Upper lobe of left lung (tissue), 6 donors: ENCODE measurements around the gene CDS2. TPM values are rescaled to one million over a fixed set of nuclear protein-coding genes. Genes with fewer than 3 reads are reported as not detected.

Source experiments
- ATAC-seq, 2 donors: fragments of 200-7000 bp; cut with Tn5 transposase; one replicate each; pipeline ENCODE4 v1.9.1; 2022; ENCODE audit warnings: mild to moderate bottlenecking in 2 of 2, moderate library complexity in 2 of 2; ENCODE audit not compliant: low FRiP score in 2 of 2
- DNase-seq, 2 donors: peaks; one replicate each; pipeline ENCODE4 v3.0.0-alpha.2; 2019 to 2020
- H3K27ac ChIP-seq, 4 donors: fragments of 200-600 bp; sonication (generic); one replicate each; pipeline ENCODE4 v1.5.1; 2016 to 2019
- H3K27me3 ChIP-seq, 4 donors: fragments of 200-600 bp; sonication (generic); one replicate each; pipeline ENCODE4 v1.5.1; 2017 to 2019
- H3K36me3 ChIP-seq, 4 donors: fragments of 200-600 bp; sonication (generic); one replicate each; pipeline ENCODE4 v1.5.1; 2016 to 2019
- H3K4me1 ChIP-seq, 4 donors: fragments of 200-600 bp; sonication (generic); one replicate each; pipeline ENCODE4 v1.5.1; 2018 to 2019
- H3K4me3 ChIP-seq, 4 donors: fragments of 200-600 bp; sonication (generic); one replicate each; pipeline ENCODE4 v1.5.1; 2017 to 2019; ENCODE audit warnings: mild to moderate bottlenecking in 2 of 4, moderate library complexity in 1 of 4
- H3K9me3 ChIP-seq, 4 donors: fragments of 200-600 bp; sonication (generic); one replicate each; pipeline ENCODE4 v1.5.1; 2018 to 2019
- EP300 ChIP-seq, 4 donors: sonication (generic); formaldehyde crosslinking; IDR thresholded peaks; one replicate each; pipeline ENCODE4 v1.5.1; 2017; ENCODE audit warnings: antibody characterized with exemption in 4 of 4, control low read depth in 2 of 4
- POLR2A ChIP-seq, 4 donors: fragments of 450-650 bp; IDR thresholded peaks; one replicate each; pipeline ENCODE4 v1.5.1; 2016 to 2017; ENCODE audit warnings: antibody characterized with exemption in 4 of 4, mild to moderate bottlenecking in 2 of 4
- POLR2AphosphoS5 ChIP-seq, 2 donors: sonication (generic); formaldehyde crosslinking; IDR thresholded peaks; one replicate each; pipeline ENCODE4 v1.5.1; 2017; ENCODE audit warnings: antibody characterized with exemption in 2 of 2
- WGBS, 2 donors: methylation state at CpG; one replicate each; pipeline ENCODE4 v1.1.5; 2017 to 2018; 5-methylcytosine and 5-hydroxymethylcytosine counted together
- total RNA-seq, 6 donors: library from RNA; depleted of rRNA in 4 of 6; stranded (reverse); fragments of >200 nt in 4 of 6; gene quantifications; one replicate each; pipeline versions ENCODE4 v1.1.0 to v1.2.1, GENCODE V29; 2016 to 2021
- TF ChIP-seq, protein P1 (sequence below), 6 experiments: fragments of 450-650 bp in 4 of 6; fragments of 200-600 bp in 2 of 6; sonication (generic) in 2 of 6; IDR thresholded peaks; one replicate each; pipeline ENCODE4 v1.5.1; 2016 to 2019; ENCODE audit warnings: antibody characterized with exemption in 6 of 6
- donor health status: DM: no; HTN: no; CAD: no; lungs with moderate emphysema.
- donor health status: DM: no; HTN: yes; CAD: no; lungs with severe emphysema.

CDS2 gene
- total RNA-seq, 6 donors from 2014 or later: 26.2 to 64.0 (median 40.6) TPM

DNA sequence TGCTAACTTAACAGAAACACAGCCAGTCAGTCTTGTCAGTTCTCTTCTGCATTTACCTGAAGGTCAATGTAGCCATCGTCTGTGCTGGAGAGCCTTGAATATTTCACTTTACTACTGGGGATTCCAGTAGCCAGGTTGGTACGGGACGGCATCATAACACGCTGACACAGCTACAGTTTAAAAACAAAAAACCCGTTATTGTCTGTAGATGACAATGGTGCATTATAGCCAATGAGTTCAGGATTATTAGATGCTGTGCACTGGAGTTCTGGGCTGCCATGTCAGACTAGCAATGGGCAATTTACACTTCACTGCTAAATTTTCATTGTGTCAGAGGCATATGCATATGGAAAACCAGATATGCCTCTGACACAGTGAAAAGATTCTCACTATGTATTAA, 17.5 kb upstream of the CDS2 start:
- no peak for DNase-seq
- ATAC-seq: no peak

DNA sequence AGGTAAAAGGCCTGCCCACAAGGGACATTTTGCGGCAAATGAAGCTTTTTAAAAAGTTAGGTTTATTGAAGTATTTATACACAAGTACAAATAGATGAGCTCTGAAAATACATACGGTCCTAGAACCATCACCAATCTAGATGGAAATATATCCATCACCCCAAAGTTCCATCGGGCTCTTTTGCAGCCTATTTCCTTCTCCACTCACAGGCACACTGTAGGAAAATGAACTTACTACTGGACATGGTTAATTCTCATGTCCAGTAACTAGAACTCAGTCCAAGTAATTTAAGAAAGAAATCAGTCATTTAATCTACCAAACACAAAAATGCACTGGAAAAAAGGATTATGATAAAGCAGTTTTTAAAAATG, 13.2 kb upstream of the CDS2 start:
- Histone ChIP-seq H3K9me3 (no peaks in the 10 kb centered on the region), H3K27ac (peak overlapping the region; percentile 96 to 98 (median 96)), H3K36me3 (peaks cover 7 to 61% (median 29%) of the 10 kb centered on the region in 4 donors), H3K27me3 (no peaks in the 10 kb centered on the region), H3K4me1 (peaks cover 19 to 22% (median 20%) of the 10 kb centered on the region in 4 donors), H3K4me3 (peak overlapping the region; percentile 79 to 91 (median 86))
- DNase-seq (no peak), ATAC-seq (no peak)
- WGBS, 2 donors: 24 to 41% methylated on average over 3 of the region's 3 CpGs
- TF ChIP-seq POLR2AphosphoS5 (IDR thresholded peaks at IDR 0.05): no peak

More for the DNA sequence above, 17.5 kb upstream of the CDS2 start:
- Histone ChIP-seq H3K27ac (no peak overlapping the region), H3K36me3 (peaks cover 7 to 73% (median 48%) of the 10 kb centered on the region in 4 donors), H3K27me3 (no peaks in the 10 kb centered on the region), H3K9me3 (no peaks in the 10 kb centered on the region), H3K4me3 (no peak overlapping the region), H3K4me1 (peaks cover 11 to 14% (median 12%) of the 10 kb centered on the region in 4 donors)
- WGBS, 2 donors: 82 to 89% methylated on average over 5 of the region's 5 CpGs
- TF ChIP-seq POLR2A (IDR thresholded peaks at IDR 0.05) (no peak), POLR2AphosphoS5 (IDR thresholded peaks at IDR 0.05) (no peak), EP300 (IDR thresholded peaks at IDR 0.05) (no peak)
- TF ChIP-seq, protein P1, sequence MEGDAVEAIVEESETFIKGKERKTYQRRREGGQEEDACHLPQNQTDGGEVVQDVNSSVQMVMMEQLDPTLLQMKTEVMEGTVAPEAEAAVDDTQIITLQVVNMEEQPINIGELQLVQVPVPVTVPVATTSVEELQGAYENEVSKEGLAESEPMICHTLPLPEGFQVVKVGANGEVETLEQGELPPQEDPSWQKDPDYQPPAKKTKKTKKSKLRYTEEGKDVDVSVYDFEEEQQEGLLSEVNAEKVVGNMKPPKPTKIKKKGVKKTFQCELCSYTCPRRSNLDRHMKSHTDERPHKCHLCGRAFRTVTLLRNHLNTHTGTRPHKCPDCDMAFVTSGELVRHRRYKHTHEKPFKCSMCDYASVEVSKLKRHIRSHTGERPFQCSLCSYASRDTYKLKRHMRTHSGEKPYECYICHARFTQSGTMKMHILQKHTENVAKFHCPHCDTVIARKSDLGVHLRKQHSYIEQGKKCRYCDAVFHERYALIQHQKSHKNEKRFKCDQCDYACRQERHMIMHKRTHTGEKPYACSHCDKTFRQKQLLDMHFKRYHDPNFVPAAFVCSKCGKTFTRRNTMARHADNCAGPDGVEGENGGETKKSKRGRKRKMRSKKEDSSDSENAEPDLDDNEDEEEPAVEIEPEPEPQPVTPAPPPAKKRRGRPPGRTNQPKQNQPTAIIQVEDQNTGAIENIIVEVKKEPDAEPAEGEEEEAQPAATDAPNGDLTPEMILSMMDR (IDR thresholded peaks at IDR 0.05): no peak

DNA sequence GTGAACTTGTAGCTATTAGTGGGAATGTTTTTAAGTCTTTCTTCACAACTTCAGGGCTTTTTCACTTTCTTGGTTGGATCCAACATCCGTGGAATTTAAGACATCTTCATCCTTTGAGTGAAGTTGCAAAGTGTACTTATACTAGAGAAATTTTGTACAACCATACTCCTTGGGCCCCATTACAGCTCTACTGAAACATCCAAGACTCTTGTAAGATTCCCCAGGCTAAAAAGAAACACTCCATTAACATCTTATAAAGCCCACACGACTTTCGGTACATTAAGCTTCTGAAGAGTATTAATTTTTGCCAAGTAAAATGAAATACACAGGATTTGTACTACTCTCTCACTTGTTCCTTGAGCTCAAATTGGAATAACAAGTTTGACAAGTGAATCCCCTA, 12.4 kb upstream of the CDS2 start:
- Histone ChIP-seq H3K36me3 (peaks cover 7 to 53% (median 22%) of the 10 kb centered on the region in 4 donors), H3K27me3 (no peaks in the 10 kb centered on the region), H3K9me3 (no peaks in the 10 kb centered on the region), H3K4me3 (no peak overlapping the region), H3K27ac (no peak overlapping the region), H3K4me1 (peaks cover 25 to 28% (median 25%) of the 10 kb centered on the region in 4 donors)
- DNase-seq (no peak), ATAC-seq (no peak)
- TF ChIP-seq POLR2AphosphoS5 (IDR thresholded peaks at IDR 0.05): no peak
- TF ChIP-seq EP300 (IDR thresholded peaks at IDR 0.05): no peak
- TF ChIP-seq POLR2A (IDR thresholded peaks at IDR 0.05): no peak
- TF ChIP-seq, protein P1 (IDR thresholded peaks at IDR 0.05): no peak
- 61 to 80% methylated on average over 3 of the region's 3 CpGs for WGBS, 2 donors

DNA sequence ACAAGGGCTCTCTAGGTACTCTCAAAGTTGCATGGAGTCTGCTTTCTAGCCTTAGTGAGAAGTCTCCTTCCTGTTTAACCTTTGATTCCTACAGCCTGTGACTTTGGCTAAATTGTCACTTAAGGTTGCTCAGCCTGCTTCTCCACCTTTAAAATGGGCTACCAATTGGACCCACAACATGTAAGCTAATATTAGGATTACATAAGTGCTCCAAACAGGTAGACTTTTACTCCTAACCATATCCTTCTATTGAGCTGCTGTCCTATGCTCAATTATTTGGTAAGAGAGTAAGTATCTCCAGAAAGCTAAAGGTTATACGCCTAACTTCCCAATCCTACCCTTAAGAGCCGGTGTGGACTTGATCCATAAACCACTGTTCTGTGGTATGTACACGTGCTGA, 9.9 kb upstream of the CDS2 start:
- WGBS, 2 donors: 61 to 73% methylated on average over 3 of the region's 3 CpGs
- TF ChIP-seq POLR2AphosphoS5 (IDR thresholded peaks at IDR 0.05) (no peak), EP300 (IDR thresholded peaks at IDR 0.05) (no peak), POLR2A (IDR thresholded peaks at IDR 0.05) (no peak)
- TF ChIP-seq, protein P1 (IDR thresholded peaks at IDR 0.05): no peak
- Histone ChIP-seq H3K27ac (no peak overlapping the region), H3K4me3 (no peak overlapping the region), H3K36me3 (peaks cover 7 to 35% (median 16%) of the 10 kb centered on the region in 4 donors), H3K4me1 (peaks cover 22 to 31% (median 24%) of the 10 kb centered on the region in 4 donors), H3K9me3 (no peaks in the 10 kb centered on the region), H3K27me3 (no peaks in the 10 kb centered on the region)
- ATAC-seq: no peak
- no peak for DNase-seq

DNA sequence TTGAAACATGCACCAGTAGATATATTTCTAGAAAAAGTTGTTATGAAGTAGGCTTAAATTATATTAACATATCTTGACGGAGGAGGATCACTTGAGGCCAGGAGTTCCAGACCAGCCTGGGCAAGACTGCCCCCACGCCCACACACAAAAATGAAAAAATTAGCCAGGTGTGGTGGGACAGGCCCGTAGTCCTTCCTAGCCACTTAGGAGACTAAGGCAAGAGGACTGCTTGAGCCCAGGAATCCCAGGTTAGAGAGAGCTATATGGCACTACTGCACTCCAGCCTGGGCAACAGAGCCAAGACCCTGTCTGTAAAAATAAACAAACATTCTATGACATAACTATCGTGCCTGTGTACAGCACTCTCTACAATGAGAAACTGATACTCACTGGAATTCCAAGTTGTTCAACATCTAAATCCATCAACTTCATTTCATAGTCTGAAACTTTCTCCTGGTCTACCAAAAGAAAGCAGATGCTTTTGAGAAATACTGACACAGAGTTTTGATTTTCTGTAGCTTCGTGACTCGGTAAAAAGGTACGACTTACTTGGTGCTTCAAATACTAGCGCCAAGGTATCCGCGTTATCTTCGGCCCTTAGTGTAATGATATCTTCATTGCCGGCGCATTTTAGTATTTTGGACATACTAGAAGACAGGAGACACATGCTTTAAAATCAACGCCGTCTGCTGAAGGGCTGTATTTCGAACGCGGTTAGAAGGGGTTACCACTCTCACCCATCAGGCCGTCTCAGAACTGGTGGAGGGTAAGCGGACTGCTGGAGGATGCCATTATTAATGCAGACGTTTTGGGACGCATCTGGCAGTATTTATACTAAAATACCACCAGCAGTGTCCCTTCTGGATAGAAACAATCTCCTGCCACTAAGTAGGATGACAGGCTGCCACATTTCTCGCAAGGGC, 8.3 kb upstream of the CDS2 start:
- Histone ChIP-seq H3K4me1 (peaks cover 16 to 25% (median 18%) of the 10 kb centered on the region in 4 donors), H3K9me3 (no peaks in the 10 kb centered on the region), H3K27ac (peak overlapping the region; percentile 87 to 89 (median 88)), H3K27me3 (no peaks in the 10 kb centered on the region), H3K36me3 (peaks cover 7 to 35% (median 16%) of the 10 kb centered on the region in 4 donors), H3K4me3 (peak overlapping the region; percentile 63 to 95 (median 84))
- TF ChIP-seq EP300 (IDR thresholded peaks at IDR 0.05) (no peak), POLR2AphosphoS5 (IDR thresholded peaks at IDR 0.05) (no peak), POLR2A (IDR thresholded peaks at IDR 0.05) (no peak)
- TF ChIP-seq, protein P1 (IDR thresholded peaks at IDR 0.05): no peak
- no peak for ATAC-seq
- DNase-seq: no peak
- WGBS, 2 donors: 8 to 11% methylated on average over 23 of the region's 23 CpGs
